OCI-LY7 (cell line): ENCODE results near the gene NCAPH2. TPM values are rescaled to one million over a fixed set of nuclear protein-coding genes. Genes with fewer than 3 reads are reported as not detected.
"Not testable (repeated sequence)": the region's sequence is repeated elsewhere in the genome, so short reads cannot be mapped to it uniquely, and the experiment has no call there.

Experiments used
- BruUV-seq: library from RNA; stranded (reverse); fragments of 400-500 nt; replicated peaks from 2 replicates; lab custom pipeline; 2021; lab: Mats Ljungman, UMichigan
- CTCF ChIA-PET: fragments of 300-600 bp; sonication (Branson Sonifier 250); formaldehyde crosslinking; loops from one replicate; lab custom pipeline; 2022; ENCODE audit warnings: antibody characterized with exemption; ENCODE audit not compliant: unreplicated experiment; lab: Charles Lee
- POLR2A ChIA-PET: fragments of 300-600 bp; sonication (Branson Sonifier 250); formaldehyde crosslinking; loops from one replicate; lab custom pipeline; 2022; ENCODE audit warnings: antibody characterized with exemption; lab: Charles Lee
- DNase-seq: peaks from one replicate; pipeline ENCODE4 v3.0.0-alpha.2; 2015; ENCODE audit warnings: low spot score
- H2AFZ ChIP-seq: fragments of 200-600 bp; sonication (generic), shearing (Covaris generic); 2 replicates; pipeline ENCODE4 v1.6.1; 2014; ENCODE audit warnings: mild to moderate bottlenecking, antibody characterized with exemption, low read length, moderate library complexity
- H3K27ac ChIP-seq: fragments of 200-600 bp; sonication (generic); 2 replicates; pipeline ENCODE4 v1.5.1; 2014; ENCODE audit warnings: mixed run types, low read depth, mild to moderate bottlenecking, moderate library complexity, low read length, inconsistent platforms; ENCODE audit not compliant: poor library complexity, severe bottlenecking
- H3K36me3 ChIP-seq: fragments of 200-600 bp; sonication (generic); 2 replicates; pipeline ENCODE4 v1.6.1; 2014; ENCODE audit warnings: mild to moderate bottlenecking, antibody characterized with exemption, low read length, moderate library complexity, mixed read lengths; ENCODE audit not compliant: insufficient read depth
- H3K4me1 ChIP-seq: fragments of 200-600 bp; sonication (generic); 2 replicates; pipeline ENCODE4 v1.5.1; 2014; ENCODE audit warnings: mild to moderate bottlenecking, low read length; ENCODE audit not compliant: insufficient read depth, poor library complexity, severe bottlenecking
- H3K4me2 ChIP-seq: fragments of 200-600 bp; sonication (generic); 2 replicates; pipeline ENCODE4 v1.6.1; 2014; ENCODE audit warnings: mild to moderate bottlenecking, low read length
- H3K4me3 ChIP-seq: fragments of 200-600 bp; sonication (generic); 2 replicates; pipeline ENCODE4 v1.5.1; 2014; ENCODE audit warnings: mild to moderate bottlenecking, low read depth, low read length; ENCODE audit not compliant: poor library complexity, severe bottlenecking
- H3K79me2 ChIP-seq: fragments of 200-600 bp; sonication (generic); 2 replicates; pipeline ENCODE4 v1.6.1; 2016; ENCODE audit warnings: low read depth, mild to moderate bottlenecking, low read length, moderate library complexity, mixed read lengths; ENCODE audit not compliant: insufficient read depth
- H3K9me2 ChIP-seq: fragments of 200-600 bp; sonication (generic); 2 replicates; pipeline ENCODE4 v1.6.1; 2016; ENCODE audit warnings: mild to moderate bottlenecking, low read length, mixed read lengths; ENCODE audit not compliant: insufficient read depth
- H3K9me3 ChIP-seq: fragments of 200-600 bp; sonication (generic); 2 replicates; pipeline ENCODE4 v1.6.1; 2014; ENCODE audit warnings: mild to moderate bottlenecking, mixed run types, low read length, mixed read lengths
- H4K20me1 ChIP-seq: fragments of 200-600 bp; sonication (generic); 2 replicates; pipeline ENCODE4 v1.6.1; 2014; ENCODE audit warnings: mild to moderate bottlenecking, antibody characterized with exemption, low read length, moderate library complexity, mixed read lengths; ENCODE audit not compliant: insufficient read depth
- EZH2phosphoT487 ChIP-seq: fragments of 200-600 bp; sonication (generic); IDR thresholded peaks from 2 replicates; pipeline ENCODE4 v1.6.1; 2018; ENCODE audit warnings: low read depth, borderline replicate concordance, mild to moderate bottlenecking, mixed run types, antibody characterized with exemption, low read length, moderate library complexity, mixed read lengths
- intact Hi-C: fragments of 100-400 bp; cut with micrococcal nuclease; formaldehyde crosslinking; loops from one replicate; pipeline ENCODE4 v1.10.0; 2022; ENCODE audit not compliant: unreplicated experiment
- total RNA-seq, 2 experiments: library from RNA; depleted of rRNA in 1 of 2; stranded (reverse); fragments of >200 nt in 1 of 2; shearing (Covaris generic) in 1 of 2; gene quantifications; 2 replicates each; pipeline ENCODE4 v1.2.3, GENCODE V29; 2014 to 2022
- TF ChIP-seq, protein P1 (sequence below): fragments of 200-600 bp; sonication (generic); conservative IDR thresholded peaks from 2 replicates; pipeline ENCODE4 v1.5.1; 2014; ENCODE audit warnings: mild to moderate bottlenecking, antibody characterized with exemption, low read length, moderate library complexity, mixed read lengths

NCAPH2 gene
- total RNA-seq, 2 experiments from 2014 or later, result 126 to 129 TPM

GRCh38 chr22:50531962-50532674 is 24.1 kb downstream of the NCAPH2 start:
- peak overlapping the region; percentile 5; the same call in 1 of the 2 replicates for H2AFZ ChIP-seq

DNA sequence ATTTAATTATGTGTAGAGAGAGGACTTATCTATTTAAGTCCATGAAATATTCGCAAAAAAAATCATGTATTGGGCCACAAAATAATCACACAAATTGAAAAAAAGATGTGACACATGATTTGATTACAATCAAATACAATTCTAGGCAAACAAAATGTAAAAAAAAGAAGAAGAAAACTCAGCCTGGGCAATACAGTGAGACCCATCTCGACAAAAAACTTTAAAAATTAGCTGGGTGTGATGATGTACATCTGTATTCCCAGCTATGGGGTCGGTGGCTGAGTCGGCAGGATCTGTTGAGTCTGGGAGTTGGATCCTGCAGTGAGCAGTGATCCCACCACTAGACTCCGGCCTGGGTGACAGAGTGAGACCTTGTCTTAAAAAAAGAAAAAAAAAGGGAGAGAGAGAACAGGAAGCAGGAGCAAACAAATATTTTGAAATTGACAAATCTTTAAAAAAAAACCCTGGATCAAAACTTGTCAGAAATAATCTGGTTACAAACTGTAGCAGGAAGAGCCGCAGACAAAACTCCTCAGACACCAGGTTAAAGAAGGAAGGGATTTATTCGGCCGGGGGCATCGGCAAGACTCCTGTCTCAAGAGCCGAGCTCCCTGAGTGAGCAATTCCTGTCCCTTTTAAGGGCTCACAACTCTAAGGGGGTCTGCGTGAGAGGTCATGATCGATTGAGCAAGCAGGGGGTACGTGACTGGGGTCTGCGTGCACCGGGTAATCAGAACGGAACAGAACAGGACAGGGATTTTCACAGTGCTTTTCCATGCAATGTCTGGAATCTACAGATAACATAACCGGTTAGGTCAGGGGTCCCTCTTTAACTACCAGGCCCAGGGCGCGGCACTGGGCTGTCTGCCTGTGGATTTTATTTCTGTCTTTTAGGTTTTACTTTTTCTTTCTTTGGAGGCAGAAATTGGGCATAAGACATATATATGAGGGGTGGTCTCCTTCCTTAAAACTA is 25.1 kb downstream of the NCAPH2 start:
- H4K20me1 ChIP-seq, result no peaks in the 10 kb centered on the region
- H3K9me2 ChIP-seq, result no peaks in the 10 kb centered on the region
- intact Hi-C loops, result no loop called here
- DNase-seq, result no peak
- H3K27ac ChIP-seq, result peak overlapping the region; percentile 85
- H3K4me2 ChIP-seq, result peak overlapping the region; percentile 92
- H2AFZ ChIP-seq, result no peak overlapping the region
- no TSS peak for BruUV-seq
- ChIA-PET POLR2A (interaction anchor here (0.5 to 1.2 kb wide), 5 partner anchors 7 to 37 kb away, joined by 3 read pairs; no protein-coding TSS in a partner anchor), CTCF (no interaction called here)
- peak overlapping the region; percentile 71 for H3K4me3 ChIP-seq
- H3K9me3 ChIP-seq, result no peaks in the 10 kb centered on the region
- TF ChIP-seq EZH2phosphoT487, result no peak
- peaks cover 73% of the 10 kb centered on the region for H3K4me1 ChIP-seq
- H3K36me3 ChIP-seq, result no peaks in the 10 kb centered on the region
- H3K79me2 ChIP-seq, result no peaks in the 10 kb centered on the region

More at GRCh38 chr22:50531962-50532674, 24.1 kb downstream of the NCAPH2 start:
- no peaks in the 10 kb centered on the region for H3K9me3 ChIP-seq
- H3K79me2 ChIP-seq, result no peaks in the 10 kb centered on the region
- no peaks in the 10 kb centered on the region for H4K20me1 ChIP-seq
- peak overlapping the region; percentile 71 for H3K4me3 ChIP-seq
- CTCF ChIA-PET, result no interaction called here
- H3K9me2 ChIP-seq, result no peaks in the 10 kb centered on the region
- BruUV-seq, result no TSS peak
- H3K27ac ChIP-seq, result peak overlapping the region; percentile 53
- H3K4me2 ChIP-seq, result peak overlapping the region; percentile 92
- peak; percentile 26 for DNase-seq
- POLR2A ChIA-PET, result interaction anchor here (0.5 to 1.2 kb wide), 3 partner anchors 8 to 28 kb away, joined by 3 read pairs; partner anchors contain the start of gene KLHDC7B
- peaks cover 73% of the 10 kb centered on the region for H3K4me1 ChIP-seq
- TF ChIP-seq EZH2phosphoT487, result no peak
- TF ChIP-seq, protein P1, sequence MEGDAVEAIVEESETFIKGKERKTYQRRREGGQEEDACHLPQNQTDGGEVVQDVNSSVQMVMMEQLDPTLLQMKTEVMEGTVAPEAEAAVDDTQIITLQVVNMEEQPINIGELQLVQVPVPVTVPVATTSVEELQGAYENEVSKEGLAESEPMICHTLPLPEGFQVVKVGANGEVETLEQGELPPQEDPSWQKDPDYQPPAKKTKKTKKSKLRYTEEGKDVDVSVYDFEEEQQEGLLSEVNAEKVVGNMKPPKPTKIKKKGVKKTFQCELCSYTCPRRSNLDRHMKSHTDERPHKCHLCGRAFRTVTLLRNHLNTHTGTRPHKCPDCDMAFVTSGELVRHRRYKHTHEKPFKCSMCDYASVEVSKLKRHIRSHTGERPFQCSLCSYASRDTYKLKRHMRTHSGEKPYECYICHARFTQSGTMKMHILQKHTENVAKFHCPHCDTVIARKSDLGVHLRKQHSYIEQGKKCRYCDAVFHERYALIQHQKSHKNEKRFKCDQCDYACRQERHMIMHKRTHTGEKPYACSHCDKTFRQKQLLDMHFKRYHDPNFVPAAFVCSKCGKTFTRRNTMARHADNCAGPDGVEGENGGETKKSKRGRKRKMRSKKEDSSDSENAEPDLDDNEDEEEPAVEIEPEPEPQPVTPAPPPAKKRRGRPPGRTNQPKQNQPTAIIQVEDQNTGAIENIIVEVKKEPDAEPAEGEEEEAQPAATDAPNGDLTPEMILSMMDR, result no peak
- no peaks in the 10 kb centered on the region for H3K36me3 ChIP-seq
- intact Hi-C loops, result loop anchor here (2.0 kb wide), 1 partner anchor 51 kb away; the partner anchor contains the start of gene CHKB

- intact Hi-C loops, BruUV-seq, H3K79me2 ChIP-seq, H3K36me3 ChIP-seq, CTCF ChIA-PET, H3K9me2 ChIP-seq, H4K20me1 ChIP-seq, H3K9me3 ChIP-seq: not testable (repeated sequence)
- POLR2A ChIA-PET, result interaction anchor here (0.6 to 1.3 kb wide), 3 partner anchors 8 to 14 kb away, joined by 3 to 5 read pairs (median 4); partner anchors contain the start of genes KLHDC7B and SCO2
- Histone ChIP-seq H3K4me1 (peaks cover 82% of the 10 kb centered on the region), H3K4me3 (peak overlapping the region; percentile 46), H3K4me2 (peak overlapping the region; percentile 70), H3K27ac (peak overlapping the region; percentile 85), H2AFZ (peak overlapping the region; percentile 40; the same call in 1 of the 2 replicates)
- peak; percentile 83 for DNase-seq
These were observed 26.1 kb downstream of the NCAPH2 start for GRCh38 chr22:50533856-50534711.
